C1 segment of cervical spinal cord (tissue), 14 donors: Measurements from ENCODE around the gene SLC26A2.

Experiments used
- DNase-seq, 14 donors: peaks; one replicate each; lab custom pipeline; 2025; lab: John Stamatoyannopoulos, UW

The SLC26A2 gene

DNA sequence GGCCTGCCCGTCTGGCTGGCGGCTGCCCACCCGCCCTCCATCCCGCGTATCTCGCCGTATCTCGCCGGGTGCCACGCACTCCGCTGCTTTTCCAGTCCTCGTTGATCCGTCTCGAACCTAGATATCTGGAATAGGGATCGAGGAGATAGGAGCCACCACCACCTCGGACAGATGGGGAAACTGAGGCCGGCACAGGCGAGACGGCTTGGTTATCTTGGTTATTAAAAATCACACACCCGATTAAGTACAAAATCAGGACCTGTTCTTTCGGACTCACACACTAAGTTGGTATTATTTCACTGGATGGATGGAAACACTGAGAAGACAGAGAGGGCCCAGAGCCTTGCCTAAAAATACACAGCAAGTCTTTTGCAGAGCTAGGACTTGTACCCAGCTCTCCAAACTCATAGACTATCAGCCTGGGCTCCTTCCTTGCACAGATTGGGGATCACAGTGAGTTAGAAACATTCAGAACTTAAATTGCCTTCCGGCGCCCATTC is 678 bp downstream of the SLC26A2 start:
- DNase-seq = peak in 2 of 14 donors; percentile 47 to 52

DNA sequence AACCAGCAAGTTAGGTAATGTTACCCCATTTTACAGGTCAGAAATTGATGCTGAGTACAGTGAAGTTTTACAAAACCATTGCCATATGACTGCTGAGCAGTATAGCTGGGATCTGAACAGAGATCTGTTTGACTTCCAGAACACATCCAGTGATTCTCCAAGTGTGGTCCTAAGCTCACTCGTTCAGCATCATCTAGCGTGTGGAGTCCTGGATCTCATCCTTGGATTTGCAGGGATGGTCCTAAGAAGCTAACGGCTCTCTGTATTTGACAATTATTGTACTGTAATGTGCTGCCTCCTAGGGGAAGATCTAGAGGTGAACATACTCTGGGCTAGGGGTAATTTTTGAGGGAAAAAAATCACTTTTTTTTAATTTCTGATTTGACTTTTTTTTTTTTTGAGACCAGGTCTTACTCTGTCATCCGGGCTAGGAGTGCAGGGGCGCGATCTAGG is 1.4 kb downstream of the SLC26A2 start:
- peak in 1 of 14 donors; percentile 62 for DNase-seq

DNA sequence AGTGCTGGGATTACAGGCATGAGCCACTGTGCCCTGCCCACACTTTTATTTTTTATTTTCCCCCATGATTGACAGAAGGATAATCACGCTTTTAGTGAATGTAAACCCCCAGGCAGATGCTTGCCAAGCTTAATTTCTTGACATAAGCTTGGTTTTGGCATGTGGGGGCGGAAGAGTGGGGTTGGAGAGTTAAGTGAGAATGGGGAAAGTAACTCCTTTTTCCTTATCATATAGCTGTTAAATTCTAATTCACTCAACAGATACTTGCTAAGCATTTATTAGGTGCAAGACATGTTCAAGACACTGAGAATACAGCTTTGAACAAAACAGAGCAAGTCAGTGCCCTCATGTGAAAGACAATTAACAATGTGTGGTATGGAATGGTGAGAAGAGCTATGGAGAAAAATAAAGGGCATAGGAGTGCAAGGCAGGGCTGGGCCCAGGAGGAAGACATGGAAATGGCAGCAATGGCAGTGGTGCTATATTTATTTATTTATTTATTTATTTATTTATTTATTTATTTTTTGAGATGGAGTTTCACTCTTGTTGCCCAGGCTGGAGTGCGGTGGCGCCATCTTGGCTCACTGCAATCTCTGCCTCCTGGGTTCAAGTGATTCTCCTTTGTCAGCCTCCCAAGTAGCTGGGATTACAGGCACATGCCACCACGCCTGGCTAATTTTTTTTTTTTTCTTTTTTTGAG is 2.2 kb downstream of the SLC26A2 start:
- DNase-seq = no peak

DNA sequence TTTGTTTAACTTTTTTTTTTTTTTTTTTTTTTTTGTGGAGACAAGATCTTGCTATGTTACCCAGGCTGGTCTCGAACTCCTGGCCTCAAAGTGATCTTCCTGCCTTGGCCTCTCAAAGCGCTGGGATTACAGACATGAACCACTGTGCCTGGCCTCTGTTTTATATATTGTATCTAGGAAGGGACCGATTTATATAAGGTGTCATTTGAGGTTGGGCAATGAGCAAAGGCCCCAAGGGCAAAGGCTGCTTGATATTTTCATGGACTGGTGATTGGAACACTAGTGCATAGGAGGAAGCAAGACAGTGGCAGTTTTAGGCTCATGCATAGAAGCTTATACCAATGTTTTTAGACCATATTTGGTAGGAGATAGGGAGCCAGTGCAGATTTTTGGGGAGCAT is 3.2 kb downstream of the SLC26A2 start:
- no peak for DNase-seq

DNA sequence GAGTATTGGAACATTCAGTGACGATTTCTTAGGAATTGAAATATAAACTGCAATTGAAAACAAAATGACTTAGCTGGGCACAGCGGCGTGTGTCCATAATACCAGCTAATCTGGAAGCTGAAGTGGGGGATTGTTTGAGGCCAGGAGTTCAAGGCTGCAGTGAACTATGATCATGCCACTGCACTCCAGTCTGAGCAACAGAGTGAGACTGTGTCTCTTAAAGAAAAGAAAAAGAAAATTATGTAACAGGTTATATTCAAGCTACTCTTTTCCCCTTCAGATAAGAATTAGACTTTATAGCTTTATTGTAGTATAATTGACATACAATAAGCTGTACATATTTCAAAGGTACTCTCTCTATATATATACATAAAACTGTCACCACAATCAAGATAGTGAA is 6.4 kb downstream of the SLC26A2 start:
- DNase-seq = no peak

DNA sequence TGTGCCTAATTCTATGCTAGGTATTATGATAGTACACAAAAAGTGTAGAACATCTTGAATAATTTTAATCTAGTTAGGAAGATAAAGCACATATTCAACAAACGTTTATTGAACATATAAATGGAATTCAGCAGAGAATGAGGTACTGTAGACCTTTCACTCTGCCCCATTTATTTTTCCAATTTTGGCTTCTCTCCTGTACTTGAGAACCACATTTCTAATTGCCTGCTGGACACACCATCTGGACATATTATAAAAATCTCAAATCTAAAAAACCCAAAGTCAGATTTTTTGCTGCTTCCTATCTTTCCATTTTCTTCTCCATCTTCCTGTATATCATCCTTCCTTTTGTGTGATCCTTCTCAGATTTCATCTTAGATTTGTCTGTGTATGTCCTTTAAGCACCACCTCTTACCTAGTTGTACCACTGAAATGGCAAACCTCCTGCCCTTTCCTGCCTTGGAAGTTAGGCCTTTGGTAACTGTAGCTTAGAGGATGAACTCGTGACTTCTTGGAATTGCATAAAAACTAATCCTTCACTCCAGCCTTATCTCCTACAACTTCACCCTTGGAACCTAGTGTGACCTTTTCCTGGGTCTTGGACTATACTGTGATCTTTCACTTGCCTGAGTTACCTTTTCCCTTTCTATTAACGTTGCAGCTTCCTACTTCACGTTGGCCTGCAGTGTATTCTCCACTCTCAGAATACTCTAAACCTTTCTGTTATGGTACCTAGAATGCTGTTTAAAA is 8.8 kb downstream of the SLC26A2 start:
- DNase-seq = peak in 1 of 14 donors; percentile 81

DNA sequence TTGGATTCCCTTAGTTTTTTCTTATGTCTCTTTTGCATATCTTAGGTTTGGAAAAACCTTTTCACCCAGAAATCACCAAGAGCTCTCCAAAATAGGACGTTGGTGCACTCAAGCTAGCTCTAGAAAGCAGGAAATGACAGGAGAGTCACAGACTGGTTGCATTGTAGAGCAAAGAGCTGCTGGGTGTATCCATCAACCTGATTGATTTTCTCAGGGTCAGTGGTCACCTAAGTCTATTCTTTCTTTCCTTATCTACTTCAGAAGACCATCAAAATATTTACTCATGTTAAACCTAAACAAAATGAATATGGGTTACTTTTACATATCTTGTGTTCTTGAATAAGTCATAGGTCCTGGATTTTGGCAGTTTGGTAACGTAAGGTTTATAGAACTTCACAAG is 14.9 kb downstream of the SLC26A2 start:
- DNase-seq = peak in 1 of 14 donors; percentile 11

DNA sequence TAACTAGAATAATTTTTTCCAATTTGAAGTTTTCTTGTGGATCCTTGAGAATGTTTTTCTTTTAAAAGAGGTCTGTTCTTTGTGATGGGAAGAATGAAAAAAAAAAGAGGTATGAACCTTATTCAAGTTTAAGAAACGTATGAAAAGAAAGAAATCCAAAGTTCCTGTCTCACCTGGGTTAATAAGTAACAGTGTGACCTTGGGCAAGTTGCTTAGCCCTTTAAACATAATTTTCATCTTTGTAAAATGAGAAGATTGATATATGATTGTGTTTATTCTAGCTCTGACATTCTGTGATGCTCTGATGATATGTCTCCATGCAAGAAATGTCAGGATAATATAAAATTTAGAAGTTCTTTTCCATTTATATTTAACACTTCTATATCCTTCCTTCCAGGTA is 19.3 kb downstream of the SLC26A2 start:
- no peak for DNase-seq

DNA sequence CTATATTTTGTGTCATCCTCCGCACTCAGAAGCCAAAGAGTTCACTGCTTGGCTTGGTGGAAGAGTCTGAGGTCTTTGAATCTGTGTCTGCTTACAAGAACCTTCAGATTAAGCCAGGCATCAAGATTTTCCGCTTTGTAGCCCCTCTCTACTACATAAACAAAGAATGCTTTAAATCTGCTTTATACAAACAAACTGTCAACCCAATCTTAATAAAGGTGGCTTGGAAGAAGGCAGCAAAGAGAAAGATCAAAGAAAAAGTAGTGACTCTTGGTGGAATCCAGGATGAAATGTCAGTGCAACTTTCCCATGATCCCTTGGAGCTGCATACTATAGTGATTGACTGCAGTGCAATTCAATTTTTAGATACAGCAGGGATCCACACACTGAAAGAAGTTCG is 20.6 kb downstream of the SLC26A2 start:
- no peak for DNase-seq

DNA sequence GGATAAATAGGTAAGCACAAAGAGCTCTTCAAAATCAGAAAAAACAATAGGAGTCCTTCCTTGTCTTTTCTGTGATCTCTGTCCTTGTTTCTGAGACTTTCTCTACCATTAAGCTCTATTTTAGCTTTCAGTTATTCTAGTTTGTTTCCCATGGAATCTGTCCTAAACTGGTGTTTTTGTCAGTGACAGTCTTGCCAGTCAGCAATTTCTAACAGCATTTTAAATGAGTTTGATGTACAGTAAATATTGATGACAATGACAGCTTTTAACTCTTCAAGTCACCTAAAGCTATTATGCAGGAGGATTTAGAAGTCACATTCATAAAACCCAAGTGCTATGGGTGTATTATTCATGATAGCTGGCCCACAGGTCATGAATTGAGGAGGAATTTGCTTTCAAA is 21.9 kb downstream of the SLC26A2 start:
- no peak for DNase-seq

DNA sequence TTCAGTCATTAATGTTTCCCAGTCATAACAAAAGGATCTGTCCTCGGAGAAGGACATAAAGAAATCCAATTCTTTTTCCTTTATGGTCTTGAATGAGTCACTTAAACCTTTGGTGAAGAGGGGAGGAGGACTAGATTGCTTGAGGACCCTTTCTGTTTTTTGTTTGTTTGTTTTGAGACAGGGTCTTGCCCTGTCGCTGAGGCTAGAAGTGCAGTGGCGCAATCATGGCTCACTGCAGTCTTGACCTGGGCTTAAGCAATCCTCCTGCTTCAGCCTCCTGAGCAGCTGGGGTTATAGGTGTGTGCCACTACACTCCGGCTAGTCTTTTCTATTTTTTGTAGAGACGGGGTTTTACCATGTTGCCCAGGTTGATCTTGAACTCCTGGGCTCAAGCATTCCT is 27.6 kb downstream of the SLC26A2 start:
- DNase-seq = no peak

DNA sequence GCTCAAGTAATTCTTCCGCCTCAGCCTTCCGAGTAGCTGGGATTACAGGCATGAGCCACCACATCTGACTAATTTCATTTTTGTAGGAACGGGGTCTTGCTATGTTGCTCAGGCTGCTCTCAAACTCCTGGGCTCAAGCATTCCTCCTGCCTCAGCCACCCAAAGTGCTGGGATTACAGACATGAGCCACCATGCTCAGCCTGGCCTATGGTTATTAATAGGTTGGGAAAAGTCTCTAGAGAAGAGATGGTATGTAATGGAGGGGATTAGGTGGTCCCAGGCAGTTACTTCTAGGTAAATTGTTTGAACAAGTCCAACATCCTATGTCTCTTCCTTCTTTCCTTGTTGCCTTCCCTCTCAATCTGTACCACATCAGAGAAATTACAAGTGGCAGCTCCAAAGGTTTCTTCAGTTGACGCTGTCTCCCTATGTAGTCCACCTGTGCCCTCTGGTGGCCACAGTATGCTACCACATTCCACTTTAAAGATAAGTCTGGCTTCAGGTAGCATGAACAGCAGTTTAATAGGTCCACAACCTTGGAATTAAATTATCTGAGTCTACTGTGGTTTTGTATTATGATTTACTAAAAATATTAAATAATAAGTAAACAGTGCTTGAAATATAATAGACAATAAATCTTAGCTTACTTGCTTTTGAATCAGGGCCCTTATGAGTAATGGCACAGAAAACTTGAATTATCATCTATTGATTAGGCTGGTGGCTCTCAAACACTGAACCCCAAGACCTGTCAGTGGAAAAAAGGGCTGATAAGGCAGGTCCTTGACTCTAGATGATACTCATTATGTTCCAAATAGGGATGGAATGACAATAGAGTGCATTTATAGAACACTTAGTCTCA is 30.2 kb downstream of the SLC26A2 start:
- DNase-seq = peak in 10 of 14 donors; percentile 3 to 78 (median 19)

DNA sequence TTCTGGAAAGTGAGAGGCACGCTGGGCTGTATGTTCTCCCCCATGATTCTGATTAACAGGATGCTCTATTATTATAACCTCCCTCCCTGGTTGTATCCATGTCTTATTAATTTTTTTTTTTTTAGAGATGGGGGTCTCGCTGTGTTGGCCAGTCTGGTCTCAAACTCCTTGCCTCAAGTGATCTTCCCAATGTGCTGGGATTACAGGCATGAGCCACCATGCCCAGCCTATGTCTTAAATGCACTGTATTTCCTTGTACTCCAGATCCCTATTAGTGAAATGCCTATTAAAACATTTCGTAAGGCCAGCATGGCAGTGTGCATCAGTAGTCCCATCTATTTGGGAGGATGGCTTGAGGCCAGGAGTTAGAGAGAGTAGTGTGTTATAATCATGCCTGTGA is 32.9 kb downstream of the SLC26A2 start:
- DNase-seq = no peak

DNA sequence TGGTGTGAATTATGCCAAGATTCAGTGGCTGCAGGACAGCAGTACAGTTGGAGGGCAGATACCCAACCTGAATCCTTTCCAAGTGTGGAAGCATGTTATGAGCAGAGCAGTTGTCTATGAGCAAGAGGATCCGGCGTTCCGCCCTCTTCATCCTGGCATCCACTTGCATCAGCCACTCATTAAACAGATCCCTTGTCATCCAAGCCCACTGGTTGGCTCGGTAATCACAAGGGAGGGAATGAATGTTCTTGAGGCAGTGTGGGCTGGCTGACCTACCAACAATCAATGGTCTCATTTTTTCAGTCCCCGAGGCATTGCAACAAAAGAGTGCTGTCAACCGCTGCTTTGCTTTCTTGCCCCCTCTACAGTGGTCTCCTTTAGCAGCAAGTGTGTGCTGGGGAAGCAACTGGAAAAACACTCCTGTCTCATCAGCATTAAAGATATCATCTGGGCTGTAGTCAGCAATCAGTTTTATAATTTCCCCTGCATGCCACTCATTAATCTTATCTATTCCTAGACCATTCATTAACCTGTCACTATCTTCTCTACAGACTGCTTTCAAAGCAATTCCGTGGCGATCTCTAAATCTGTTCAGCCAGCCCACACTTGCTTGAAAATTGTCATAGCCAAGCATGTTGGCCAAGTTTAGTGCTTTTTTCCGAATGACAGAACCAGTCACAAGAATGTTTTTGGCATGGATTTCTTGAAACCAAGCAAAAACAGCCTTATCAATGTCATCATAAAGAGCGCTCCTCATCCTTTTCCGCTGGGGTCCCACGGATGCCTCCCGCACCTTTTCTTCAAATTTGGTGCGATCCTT is 35.0 kb downstream of the SLC26A2 start:
- DNase-seq = peak in 9 of 14 donors; percentile 16 to 70 (median 35)

DNA sequence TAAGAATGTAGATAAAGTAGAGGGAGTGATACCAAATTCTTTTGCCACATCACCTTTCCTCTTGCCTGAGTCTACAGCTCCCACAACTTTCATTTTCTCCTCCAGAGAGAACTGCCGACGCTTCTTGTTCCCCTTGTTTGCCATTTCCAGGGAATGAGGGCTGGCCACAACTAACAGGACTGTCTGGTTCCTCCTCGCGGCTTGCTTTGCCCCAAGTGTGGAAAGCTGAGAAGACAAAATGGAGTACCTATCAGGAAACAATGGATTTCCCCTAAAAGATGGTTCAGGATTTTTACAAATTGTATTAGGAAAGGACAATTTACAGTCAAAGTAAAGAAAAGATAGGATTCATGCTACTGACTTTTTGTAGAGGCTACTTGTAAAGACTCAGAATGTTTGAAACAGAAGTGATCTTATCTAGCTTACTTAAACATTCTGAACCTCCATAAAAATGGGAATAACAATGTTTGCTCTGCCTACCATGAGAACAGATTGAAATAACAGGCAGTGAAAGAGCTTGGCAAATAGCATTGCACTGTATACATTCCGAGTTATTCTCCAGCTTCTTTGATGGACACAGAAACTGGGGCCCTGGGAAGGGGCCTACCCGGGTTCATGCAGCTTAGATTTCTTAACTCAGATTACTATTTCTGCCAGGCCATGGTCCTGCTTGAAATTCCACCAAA is 35.8 kb downstream of the SLC26A2 start:
- DNase-seq = no peak

DNA sequence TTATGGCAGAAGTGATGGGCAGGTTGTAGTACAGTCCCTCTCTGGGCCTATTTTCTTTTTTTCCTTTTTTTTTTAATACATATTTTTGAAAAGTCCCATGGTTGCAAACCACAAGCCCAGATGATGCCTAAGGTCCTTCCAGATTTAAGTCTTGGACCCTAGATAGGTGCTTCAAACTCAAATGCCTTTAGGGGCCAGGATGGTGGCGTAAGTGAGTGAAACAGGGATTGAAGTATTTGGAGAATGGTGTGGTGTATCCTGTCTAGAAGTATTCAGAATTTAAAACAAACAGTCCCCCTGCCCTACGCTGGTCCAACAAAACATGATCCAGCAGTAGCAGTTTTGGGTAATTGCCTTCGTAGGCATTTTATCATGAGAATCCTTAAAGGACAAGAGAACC is 37.7 kb downstream of the SLC26A2 start:
- DNase-seq = no peak

DNA sequence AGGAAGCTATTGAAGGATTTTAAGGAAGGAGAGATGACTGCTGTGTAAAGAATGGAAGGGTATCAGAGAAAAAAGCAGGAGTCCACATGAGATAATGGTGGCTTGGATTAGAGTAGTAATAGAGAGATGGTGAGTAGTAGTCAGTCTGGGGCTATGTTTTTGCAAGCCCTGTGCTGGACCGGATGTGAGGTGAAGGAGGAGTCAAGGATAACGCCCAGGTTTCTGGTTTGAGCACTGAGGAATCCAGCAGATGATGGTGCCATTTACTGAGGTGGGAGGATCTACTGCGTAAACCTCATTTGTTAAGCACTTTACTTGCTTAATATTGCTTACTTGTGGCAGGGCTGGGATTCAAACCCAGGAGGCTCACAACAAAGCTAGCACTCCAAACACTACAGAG is 38.8 kb downstream of the SLC26A2 start:
- DNase-seq = no peak

DNA sequence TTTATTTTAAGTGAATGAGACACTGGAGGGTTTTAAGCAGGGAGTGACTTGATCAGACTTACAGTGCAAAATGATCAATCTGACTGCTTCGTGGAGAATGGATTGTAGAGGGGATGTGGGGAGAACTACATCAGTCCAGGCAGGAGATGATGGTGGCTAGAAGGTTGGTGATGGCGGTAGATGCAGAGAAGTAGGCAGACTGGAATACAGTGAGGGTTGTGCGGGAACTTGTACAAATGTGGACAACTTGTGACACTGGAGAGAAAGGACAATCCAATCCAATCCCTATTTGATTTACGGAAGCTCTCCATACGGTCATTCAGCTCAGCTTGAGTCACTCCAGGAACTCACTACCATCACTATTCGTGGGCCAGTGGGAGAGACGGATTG is 39.3 kb downstream of the SLC26A2 start:
- DNase-seq = no peak

DNA sequence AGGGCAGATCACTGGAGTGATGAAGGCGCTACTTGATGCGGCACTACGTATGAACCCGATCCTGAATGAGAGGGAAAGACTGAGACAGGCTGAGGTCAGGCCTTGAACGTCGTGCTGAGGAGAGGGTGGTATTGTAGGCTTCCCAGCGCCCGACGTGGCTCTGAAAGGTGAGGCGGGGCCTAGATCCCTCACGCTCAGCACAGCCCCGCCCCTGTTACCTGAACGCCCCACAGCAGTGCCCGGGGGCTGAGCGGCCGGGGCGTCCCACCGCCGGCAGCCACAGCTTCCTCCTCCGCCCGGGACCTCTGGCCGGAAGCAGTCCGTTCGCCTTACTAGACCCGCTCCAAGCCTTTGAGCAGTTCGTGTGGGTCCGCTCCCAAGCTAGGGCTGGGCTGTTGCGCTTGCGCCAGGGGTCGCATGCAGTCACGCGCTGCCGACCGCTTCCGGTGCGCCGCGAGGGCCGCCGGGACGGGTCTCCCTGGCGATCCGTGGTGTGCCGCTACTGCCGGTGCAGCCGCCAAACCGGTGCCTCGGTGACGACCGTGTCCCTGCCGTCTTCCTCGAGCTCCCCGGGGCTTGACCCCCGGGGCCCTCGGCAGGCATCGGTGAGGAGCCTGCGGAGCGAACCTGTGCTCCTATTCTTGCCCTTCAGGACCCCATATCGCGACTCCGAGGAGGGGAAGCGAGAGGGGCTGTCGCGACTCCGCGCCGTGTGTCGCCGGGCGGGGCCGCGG is 39.9 kb downstream of the SLC26A2 start, which contains the start of the genes HMGXB3 and TIGD6:
TSS of gene HMGXB3 (plus strand) at position 484 of the 734 bp plus-strand sequence. CDS start 4,114 bp downstream, outside the sequence.
TSS of gene TIGD6 (minus strand) at position 399 of the 734 bp plus-strand sequence. CDS start 4,306 bp downstream, outside the sequence.
- peak; percentile 48 to 94 (median 90) for DNase-seq
